Melanocyte of skin (primary cell): ENCODE data around the gene ZSCAN21. TPM values are rescaled to one million over a fixed set of nuclear protein-coding genes. Genes with fewer than 3 reads are reported as not detected.

Experiments used
- small RNA-seq, 2 donors: library from RNA; depleted of rRNA; stranded (forward); fragments of <200 nt; gene quantifications; one replicate each; pipeline ENCODE3, GENCODE V24; 2012
- total RNA-seq, 2 donors: library from RNA; depleted of rRNA; stranded (reverse); fragments of >200 nt; gene quantifications; 2 replicates each; pipeline ENCODE4 v1.2.3, GENCODE V29; 2012

Gene ZSCAN21
- total RNA-seq, result 10 to 100 TPM in 1 of 2 donors, 1 to 10 TPM in 1; 7.0 to 12.4 TPM

GRCh38 chr7:100049441-100050291, at the start of gene ZSCAN21:
TSS of gene ZSCAN21 (plus strand) at chr7:100049774. CDS start at chr7:100057007, 7,233 bp downstream.

GRCh38 chr7:100015232-100016214, 34.1 kb upstream of the ZSCAN21 start, which contains the start of gene ZKSCAN1:
TSS of gene ZKSCAN1 (plus strand) at chr7:100015596. CDS start at chr7:100023507, 7,911 bp downstream.

GRCh38 chr7:100081535-100082102, 32.0 kb downstream of the ZSCAN21 start, which contains the start of gene ZNF3:
TSS of gene ZNF3 (minus strand) at chr7:100081723. CDS start at chr7:100077357, 4,366 bp downstream.

GRCh38 chr7:100088621-100089457, 39.3 kb downstream of the ZSCAN21 start, which contains the start of gene COPS6:
TSS of gene COPS6 (plus strand) at chr7:100088969. CDS start at chr7:100088991, 22 bp downstream.

DNA sequence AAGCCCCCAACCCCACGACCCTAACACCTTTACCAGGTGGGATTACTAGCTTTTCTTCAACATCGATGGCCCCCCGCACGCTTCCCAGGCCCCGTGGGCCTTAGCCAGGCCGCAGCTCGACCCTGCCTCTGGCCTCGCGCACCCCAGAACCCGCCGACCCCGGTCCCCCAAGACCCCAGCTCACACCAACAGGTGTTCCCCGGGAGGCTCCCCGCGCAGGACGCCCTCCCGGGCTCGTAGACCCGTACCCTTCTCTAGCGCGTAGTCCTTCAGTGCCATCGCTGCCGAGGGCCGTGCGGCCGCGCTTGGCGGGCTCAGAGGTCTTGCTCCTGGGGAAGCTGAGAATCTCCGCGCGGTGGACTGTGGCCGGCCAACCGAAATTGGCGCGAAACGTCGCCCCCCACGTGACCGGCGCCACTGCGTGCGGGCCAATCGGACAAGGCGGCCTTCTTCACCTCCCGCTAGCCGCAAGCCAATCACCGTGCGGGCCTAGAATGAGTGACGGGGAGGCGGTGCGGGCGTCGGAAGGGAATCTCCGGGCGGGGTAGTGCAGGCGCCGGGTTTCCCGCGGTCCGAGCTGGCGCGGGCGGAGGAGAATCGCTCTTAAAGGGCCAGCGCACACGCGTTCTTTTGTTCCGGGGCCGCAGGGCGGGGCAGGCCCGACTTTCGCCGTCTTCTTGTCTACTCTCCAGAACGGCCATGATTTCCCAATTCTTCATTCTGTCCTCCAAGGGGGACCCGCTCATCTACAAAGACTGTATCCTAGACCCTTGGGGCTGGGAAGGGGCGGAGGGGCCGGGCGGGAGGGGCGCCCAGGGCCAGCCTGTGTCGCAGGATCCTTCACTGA, 51.7 kb downstream of the ZSCAN21 start, which contains the start of the genes AP4M1 and MCM7:
Gene AP4M1 (plus strand): TSS at position 628 of the 847 bp plus-strand sequence. CDS start 72 bp downstream, at position 700.
Gene MCM7 (minus strand): TSS at position 382 of the 847 bp plus-strand sequence. CDS start 103 bp downstream, at position 279.

Small RNA genes lying within 50 kb of the gene (small RNA-seq; reads per million reads assigned to genes)
- 10,242 to 18,435 reads per million in 2 donors for gene MIR106B
- gene MIR25, result 3,127 to 3,949 reads per million in 2 donors
- 9,151 to 11,865 reads per million in 2 donors for gene MIR93

Other genes with a start within 250 kb of the ZSCAN21 start
- not detected for gene CYP3A43, start 221.8 kb upstream of the ZSCAN21 start, total RNA-seq
- under 1 TPM; 0.33 to 0.34 TPM for gene OR2AE1, start 172.7 kb upstream of the ZSCAN21 start, total RNA-seq
- 10 to 100 TPM; 22.7 to 25.3 TPM for gene TRIM4, start 130.2 kb upstream of the ZSCAN21 start, total RNA-seq
- under 1 TPM in 1 of 2 donors, not detected in 1; 0.69 TPM for gene GJC3, start 120.2 kb upstream of the ZSCAN21 start, total RNA-seq
- under 1 TPM; 0.34 to 1.00 TPM for gene AZGP1, start 73.7 kb upstream of the ZSCAN21 start, total RNA-seq
- gene ZKSCAN1, start 34.2 kb upstream of the ZSCAN21 start, total RNA-seq, result 10 to 100 TPM; 39.3 to 68.5 TPM
- 10 to 100 TPM; 21.0 to 21.3 TPM for gene ZNF3, start 31.9 kb downstream of the ZSCAN21 start, total RNA-seq
- 10 to 100 TPM; 42.3 to 48.0 TPM for gene COPS6, start 39.2 kb downstream of the ZSCAN21 start, total RNA-seq
- 100 to 1,000 TPM in 1 of 2 donors, 10 to 100 TPM in 1; 69.5 to 202 TPM for gene MCM7, start 51.6 kb downstream of the ZSCAN21 start, total RNA-seq
- 10 to 100 TPM; 11.0 to 12.4 TPM for gene AP4M1, start 51.9 kb downstream of the ZSCAN21 start, total RNA-seq
- gene TAF6, start 69.6 kb downstream of the ZSCAN21 start, total RNA-seq, result 10 to 100 TPM; 31.0 to 54.3 TPM
- 10 to 100 TPM; 11.0 to 12.0 TPM for gene CNPY4, start 69.9 kb downstream of the ZSCAN21 start, total RNA-seq
- 1 to 10 TPM; 2.3 to 2.8 TPM for gene MBLAC1, start 77.2 kb downstream of the ZSCAN21 start, total RNA-seq
- gene LAMTOR4, start 99.1 kb downstream of the ZSCAN21 start, total RNA-seq, result 100 to 1,000 TPM in 1 of 2 donors, 10 to 100 TPM in 1; 96.0 to 127 TPM
- 10 to 100 TPM in 1 of 2 donors, 1 to 10 TPM in 1; 10.0 to 12.0 TPM for gene TRAPPC14, start 108.9 kb downstream of the ZSCAN21 start, total RNA-seq
- 1 to 10 TPM; 3.3 to 5.2 TPM for gene GAL3ST4, start 118.8 kb downstream of the ZSCAN21 start, total RNA-seq
- 1 to 10 TPM; 1.7 to 2.4 TPM for gene GPC2, start 127.6 kb downstream of the ZSCAN21 start, total RNA-seq
- gene STAG3, start 128.1 kb downstream of the ZSCAN21 start, total RNA-seq, result 1 to 10 TPM; 1.7 to 2.4 TPM
- not detected for gene PVRIG, start 170.2 kb downstream of the ZSCAN21 start, total RNA-seq